WTC11 (cell line): ENCODE measurements around the gene EVC. TPM values are rescaled to one million over a fixed set of nuclear protein-coding genes. Genes with fewer than 3 reads are reported as not detected.

ENCODE experiments used
- ATAC-seq: fragments of 200-7000 bp; cut with Tn5 transposase; 2 replicates; pipeline ENCODE4 v1.10.0; 2021; ENCODE audit warnings: mild to moderate bottlenecking, moderate library complexity
- CTCF ChIA-PET: fragments of 300-600 bp; sonication (Branson Sonifier 250); formaldehyde crosslinking; loops from one replicate; lab custom pipeline; 2021; ENCODE audit warnings: antibody characterized with exemption; lab: Charles Lee
- POLR2A ChIA-PET: fragments of 350-600 bp; sonication (Branson Sonifier 250); formaldehyde crosslinking; loops from one replicate; lab custom pipeline; 2021; ENCODE audit warnings: antibody characterized with exemption; lab: Charles Lee
- DNase-seq: peaks from one replicate; pipeline ENCODE4 v3.0.0; 2021; ENCODE audit warnings: low spot score
- H3K27ac Mint-ChIP-seq: 2 replicates; pipeline ENCODE4 v1.8.0; 2021; ENCODE audit warnings: mixed read lengths
- H3K27me3 Mint-ChIP-seq: 2 replicates; pipeline ENCODE4 v1.8.0; 2021; ENCODE audit warnings: low read depth, mild to moderate bottlenecking, moderate library complexity, mixed read lengths
- H3K36me3 Mint-ChIP-seq: 2 replicates; pipeline ENCODE4 v1.8.0; 2021; ENCODE audit warnings: mixed read lengths
- H3K4me1 Mint-ChIP-seq: 2 replicates; pipeline ENCODE4 v1.8.0; 2022; ENCODE audit warnings: mixed read lengths
- H3K4me3 Mint-ChIP-seq: 2 replicates; pipeline ENCODE4 v1.8.0; 2021; ENCODE audit warnings: mild to moderate bottlenecking, moderate library complexity, mixed read lengths
- H3K9me3 Mint-ChIP-seq: 2 replicates; pipeline ENCODE4 v1.8.0; 2021; ENCODE audit warnings: mixed read lengths
- CBFB ChIP-seq: sonication (generic); formaldehyde crosslinking; IDR thresholded peaks from 2 replicates; pipeline ENCODE4 v1.8.1; 2022; ENCODE audit warnings: mild to moderate bottlenecking, low read depth, missing genetic modification reagents
- CREB1 ChIP-seq: sonication (generic); formaldehyde crosslinking; IDR thresholded peaks from 2 replicates; pipeline ENCODE4 v1.8.0; 2023; ENCODE audit warnings: mild to moderate bottlenecking, missing genetic modification reagents
- EMX1 ChIP-seq: fragments of 250-450 bp; sonication (Bioruptor Pico); IDR thresholded peaks from 2 replicates; pipeline ENCODE4 v1.8.0; 2021; ENCODE audit warnings: mild to moderate bottlenecking
- ERG ChIP-seq: fragments of 250-450 bp; sonication (Bioruptor Pico); IDR thresholded peaks from 2 replicates; pipeline ENCODE4 v1.8.0; 2021; ENCODE audit warnings: mild to moderate bottlenecking
- FOXK1 ChIP-seq: sonication (generic); formaldehyde crosslinking; IDR thresholded peaks from 2 replicates; pipeline ENCODE4 v1.8.0; 2022; ENCODE audit warnings: mild to moderate bottlenecking, moderate library complexity, missing genetic modification reagents
- FOXP4 ChIP-seq: sonication (generic); formaldehyde crosslinking; IDR thresholded peaks from 2 replicates; pipeline ENCODE4 v1.8.0; 2022; ENCODE audit warnings: mild to moderate bottlenecking, missing genetic modification reagents
- HMGA2 ChIP-seq: fragments of 250-450 bp; sonication (Bioruptor Pico); IDR thresholded peaks from 2 replicates; pipeline ENCODE4 v1.4.0; 2021; ENCODE audit warnings: mild to moderate bottlenecking, moderate library complexity
- NFATC4 ChIP-seq: fragments of 250-450 bp; sonication (Bioruptor Pico); IDR thresholded peaks from 2 replicates; pipeline ENCODE4 v1.9.0; 2021; ENCODE audit warnings: mild to moderate bottlenecking
- NR3C1 ChIP-seq: sonication (generic); formaldehyde crosslinking; conservative IDR thresholded peaks from 2 replicates; pipeline ENCODE4 v1.8.1; 2023; ENCODE audit warnings: low read depth, mild to moderate bottlenecking, missing genetic modification reagents
- SMAD4 ChIP-seq: sonication (generic); formaldehyde crosslinking; IDR thresholded peaks from 2 replicates; pipeline ENCODE4 v1.8.0; 2022; ENCODE audit warnings: mild to moderate bottlenecking, missing genetic modification reagents
- SP1 ChIP-seq: sonication (generic); formaldehyde crosslinking; conservative IDR thresholded peaks from 2 replicates; pipeline ENCODE4 v1.8.1; 2022; ENCODE audit warnings: missing genetic modification reagents
- ZBTB21 ChIP-seq: sonication (generic); formaldehyde crosslinking; IDR thresholded peaks from 2 replicates; pipeline ENCODE4 v1.8.1; 2023; ENCODE audit warnings: mild to moderate bottlenecking, missing genetic modification reagents, borderline replicate concordance
- ZNF121 ChIP-seq: sonication (generic); formaldehyde crosslinking; IDR thresholded peaks from 2 replicates; pipeline ENCODE4 v1.8.0; 2023; ENCODE audit warnings: missing genetic modification reagents
- ZNF317 ChIP-seq: sonication (generic); formaldehyde crosslinking; IDR thresholded peaks from 2 replicates; pipeline ENCODE4 v1.8.1; 2023; ENCODE audit warnings: low read depth, mild to moderate bottlenecking, moderate library complexity, missing genetic modification reagents, borderline replicate concordance
- ZNF396 ChIP-seq: fragments of 250-450 bp; sonication (Bioruptor Pico); IDR thresholded peaks from 2 replicates; pipeline ENCODE4 v1.8.0; 2021; ENCODE audit warnings: mild to moderate bottlenecking, moderate library complexity, borderline replicate concordance
- total RNA-seq: library from RNA; stranded (reverse); gene quantifications from 3 replicates; pipeline ENCODE4 v1.2.3, GENCODE V29; 2021
- TF ChIP-seq, protein P1 (sequence below): sonication (generic); formaldehyde crosslinking; IDR thresholded peaks from 2 replicates; pipeline ENCODE4 v1.8.1; 2022; ENCODE audit warnings: low read depth, missing genetic modification reagents, borderline replicate concordance
- TF ChIP-seq, protein P2 (sequence below): sonication (generic); formaldehyde crosslinking; IDR thresholded peaks from 2 replicates; pipeline ENCODE4 v1.8.1; 2022; ENCODE audit warnings: mild to moderate bottlenecking, missing genetic modification reagents, moderate library complexity, borderline replicate concordance
- TF ChIP-seq, protein P3 (sequence below): fragments of 250-450 bp; sonication (Bioruptor Pico); IDR thresholded peaks from 2 replicates; pipeline ENCODE4 v1.9.0; 2021; ENCODE audit warnings: mild to moderate bottlenecking
- TF ChIP-seq, protein P4 (sequence below): sonication (generic); formaldehyde crosslinking; IDR thresholded peaks from 2 replicates; pipeline ENCODE4 v1.8.1; 2023; ENCODE audit warnings: mild to moderate bottlenecking, missing genetic modification reagents

Gene EVC
- total RNA-seq, 1 experiment from 2014 or later: 12.5 TPM

- ChIA-PET POLR2A (no interaction called here), CTCF (interaction anchor here (1.0 kb wide), 1 partner anchor 12 kb away, joined by 3 read pairs; no protein-coding TSS in a partner anchor)
- ATAC-seq: no peak
- no peak for TF ChIP-seq CBFB
- no peak overlapping the region for H3K27ac Mint-ChIP-seq
- no peaks in the 10 kb centered on the region for H3K9me3 Mint-ChIP-seq
- H3K27me3 Mint-ChIP-seq: no peaks in the 10 kb centered on the region
- peaks cover 21% of the 10 kb centered on the region for H3K36me3 Mint-ChIP-seq
- H3K4me1 Mint-ChIP-seq: peaks cover 5% of the 10 kb centered on the region
- DNase-seq: no peak
- H3K4me3 Mint-ChIP-seq: no peak overlapping the region
Observed at GRCh38 chr4:5721923-5722322, 10.9 kb downstream of the EVC start.

DNA sequence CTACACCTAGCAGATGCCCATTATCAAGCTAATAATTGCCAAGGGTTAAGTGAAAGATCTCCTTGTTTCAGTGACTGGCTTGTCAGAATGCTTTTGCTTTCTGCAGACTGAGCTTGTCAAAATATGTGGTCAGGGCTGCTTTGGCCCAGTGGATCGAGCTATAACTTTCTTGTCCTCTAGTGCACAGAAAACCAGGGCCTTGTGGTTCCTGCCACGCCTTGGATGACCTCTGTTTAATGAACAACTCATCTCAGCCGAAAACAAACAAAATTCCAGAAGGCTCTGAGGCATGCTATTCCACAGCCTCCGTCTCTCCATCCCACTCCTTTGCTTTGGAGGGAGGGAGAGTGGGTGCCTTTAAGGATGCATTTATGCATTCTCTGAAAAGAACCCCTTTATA lies 11.3 kb downstream of the EVC start:
- no peak overlapping the region for H3K4me3 Mint-ChIP-seq
- CTCF ChIA-PET: interaction anchor here (1.0 kb wide), 1 partner anchor 11 kb away, joined by 3 read pairs; no protein-coding TSS in a partner anchor
- no peaks in the 10 kb centered on the region for H3K27me3 Mint-ChIP-seq
- TF ChIP-seq ZNF317 (CRISPR knock-in tag): no peak
- TF ChIP-seq EMX1 (CRISPR knock-in tag): no peak
- TF ChIP-seq ZNF121 (CRISPR knock-in tag): no peak
- no peak for TF ChIP-seq NR3C1
- no peak for TF ChIP-seq CREB1 (CRISPR knock-in tag)
- TF ChIP-seq, protein P1, sequence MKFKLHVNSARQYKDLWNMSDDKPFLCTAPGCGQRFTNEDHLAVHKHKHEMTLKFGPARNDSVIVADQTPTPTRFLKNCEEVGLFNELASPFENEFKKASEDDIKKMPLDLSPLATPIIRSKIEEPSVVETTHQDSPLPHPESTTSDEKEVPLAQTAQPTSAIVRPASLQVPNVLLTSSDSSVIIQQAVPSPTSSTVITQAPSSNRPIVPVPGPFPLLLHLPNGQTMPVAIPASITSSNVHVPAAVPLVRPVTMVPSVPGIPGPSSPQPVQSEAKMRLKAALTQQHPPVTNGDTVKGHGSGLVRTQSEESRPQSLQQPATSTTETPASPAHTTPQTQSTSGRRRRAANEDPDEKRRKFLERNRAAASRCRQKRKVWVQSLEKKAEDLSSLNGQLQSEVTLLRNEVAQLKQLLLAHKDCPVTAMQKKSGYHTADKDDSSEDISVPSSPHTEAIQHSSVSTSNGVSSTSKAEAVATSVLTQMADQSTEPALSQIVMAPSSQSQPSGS (CRISPR knock-in tag): no peak
- no peak for TF ChIP-seq HMGA2 (CRISPR knock-in tag)
- TF ChIP-seq FOXP4 (CRISPR knock-in tag): no peak
- TF ChIP-seq CBFB: no peak
- TF ChIP-seq, protein P2, sequence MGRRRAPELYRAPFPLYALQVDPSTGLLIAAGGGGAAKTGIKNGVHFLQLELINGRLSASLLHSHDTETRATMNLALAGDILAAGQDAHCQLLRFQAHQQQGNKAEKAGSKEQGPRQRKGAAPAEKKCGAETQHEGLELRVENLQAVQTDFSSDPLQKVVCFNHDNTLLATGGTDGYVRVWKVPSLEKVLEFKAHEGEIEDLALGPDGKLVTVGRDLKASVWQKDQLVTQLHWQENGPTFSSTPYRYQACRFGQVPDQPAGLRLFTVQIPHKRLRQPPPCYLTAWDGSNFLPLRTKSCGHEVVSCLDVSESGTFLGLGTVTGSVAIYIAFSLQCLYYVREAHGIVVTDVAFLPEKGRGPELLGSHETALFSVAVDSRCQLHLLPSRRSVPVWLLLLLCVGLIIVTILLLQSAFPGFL (CRISPR knock-in tag): no peak
- TF ChIP-seq NFATC4 (CRISPR knock-in tag): no peak
- TF ChIP-seq SP1 (CRISPR knock-in tag): no peak
- no peak for TF ChIP-seq SMAD4 (CRISPR knock-in tag)
- TF ChIP-seq, protein P3, sequence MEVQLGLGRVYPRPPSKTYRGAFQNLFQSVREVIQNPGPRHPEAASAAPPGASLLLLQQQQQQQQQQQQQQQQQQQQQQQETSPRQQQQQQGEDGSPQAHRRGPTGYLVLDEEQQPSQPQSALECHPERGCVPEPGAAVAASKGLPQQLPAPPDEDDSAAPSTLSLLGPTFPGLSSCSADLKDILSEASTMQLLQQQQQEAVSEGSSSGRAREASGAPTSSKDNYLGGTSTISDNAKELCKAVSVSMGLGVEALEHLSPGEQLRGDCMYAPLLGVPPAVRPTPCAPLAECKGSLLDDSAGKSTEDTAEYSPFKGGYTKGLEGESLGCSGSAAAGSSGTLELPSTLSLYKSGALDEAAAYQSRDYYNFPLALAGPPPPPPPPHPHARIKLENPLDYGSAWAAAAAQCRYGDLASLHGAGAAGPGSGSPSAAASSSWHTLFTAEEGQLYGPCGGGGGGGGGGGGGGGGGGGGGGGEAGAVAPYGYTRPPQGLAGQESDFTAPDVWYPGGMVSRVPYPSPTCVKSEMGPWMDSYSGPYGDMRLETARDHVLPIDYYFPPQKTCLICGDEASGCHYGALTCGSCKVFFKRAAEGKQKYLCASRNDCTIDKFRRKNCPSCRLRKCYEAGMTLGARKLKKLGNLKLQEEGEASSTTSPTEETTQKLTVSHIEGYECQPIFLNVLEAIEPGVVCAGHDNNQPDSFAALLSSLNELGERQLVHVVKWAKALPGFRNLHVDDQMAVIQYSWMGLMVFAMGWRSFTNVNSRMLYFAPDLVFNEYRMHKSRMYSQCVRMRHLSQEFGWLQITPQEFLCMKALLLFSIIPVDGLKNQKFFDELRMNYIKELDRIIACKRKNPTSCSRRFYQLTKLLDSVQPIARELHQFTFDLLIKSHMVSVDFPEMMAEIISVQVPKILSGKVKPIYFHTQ (CRISPR knock-in tag): no peak
- no peak for TF ChIP-seq ZBTB21 (CRISPR knock-in tag)
- TF ChIP-seq, protein P4, sequence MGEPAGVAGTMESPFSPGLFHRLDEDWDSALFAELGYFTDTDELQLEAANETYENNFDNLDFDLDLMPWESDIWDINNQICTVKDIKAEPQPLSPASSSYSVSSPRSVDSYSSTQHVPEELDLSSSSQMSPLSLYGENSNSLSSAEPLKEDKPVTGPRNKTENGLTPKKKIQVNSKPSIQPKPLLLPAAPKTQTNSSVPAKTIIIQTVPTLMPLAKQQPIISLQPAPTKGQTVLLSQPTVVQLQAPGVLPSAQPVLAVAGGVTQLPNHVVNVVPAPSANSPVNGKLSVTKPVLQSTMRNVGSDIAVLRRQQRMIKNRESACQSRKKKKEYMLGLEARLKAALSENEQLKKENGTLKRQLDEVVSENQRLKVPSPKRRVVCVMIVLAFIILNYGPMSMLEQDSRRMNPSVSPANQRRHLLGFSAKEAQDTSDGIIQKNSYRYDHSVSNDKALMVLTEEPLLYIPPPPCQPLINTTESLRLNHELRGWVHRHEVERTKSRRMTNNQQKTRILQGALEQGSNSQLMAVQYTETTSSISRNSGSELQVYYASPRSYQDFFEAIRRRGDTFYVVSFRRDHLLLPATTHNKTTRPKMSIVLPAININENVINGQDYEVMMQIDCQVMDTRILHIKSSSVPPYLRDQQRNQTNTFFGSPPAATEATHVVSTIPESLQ (CRISPR knock-in tag): no peak
- TF ChIP-seq FOXK1 (CRISPR knock-in tag): no peak
- no peak for TF ChIP-seq ZNF396
- no peak for TF ChIP-seq ERG
- no peak overlapping the region for H3K27ac Mint-ChIP-seq
- POLR2A ChIA-PET: no interaction called here
- no peaks in the 10 kb centered on the region for H3K9me3 Mint-ChIP-seq
- H3K36me3 Mint-ChIP-seq: peaks cover 21% of the 10 kb centered on the region
- peaks cover 5% of the 10 kb centered on the region for H3K4me1 Mint-ChIP-seq
- no peak for ATAC-seq
- no peak for DNase-seq
